Measurements from ENCODE around the gene AP4S1. TPM values are rescaled to one million over a fixed set of nuclear protein-coding genes. Genes with fewer than 3 reads are reported as not detected.

Gene AP4S1
- total RNA-seq, 3 donors from 2014 or later, result 11.5 to 12.8 (median 12.2) TPM

DNA sequence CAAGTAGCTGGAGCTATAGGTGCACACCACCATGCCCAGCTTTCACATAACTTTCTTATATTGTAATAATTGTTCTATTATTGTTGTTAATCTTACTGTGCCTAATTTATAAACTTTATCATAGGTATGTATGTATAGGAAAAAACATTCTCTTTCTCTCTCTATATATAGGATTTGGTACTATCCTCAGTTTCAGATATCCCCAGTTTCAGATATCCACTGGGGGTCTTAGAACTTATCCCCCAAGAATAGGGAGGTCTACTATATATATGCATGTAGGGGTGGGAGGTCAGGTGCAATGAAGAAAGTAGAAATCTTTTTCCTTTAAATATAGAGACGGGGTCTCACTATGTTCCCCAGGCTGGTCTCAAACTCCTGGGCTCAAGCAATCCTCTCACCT lies 71.6 kb downstream of the AP4S1 start:
- H3K27me3 Mint-ChIP-seq (ENCODE audit: low read depth), result no peaks in the 10 kb centered on the region
- peaks cover 26% of the 10 kb centered on the region for H3K36me3 Mint-ChIP-seq (ENCODE audit: insufficient read depth)
- H3K4me1 Mint-ChIP-seq (ENCODE audit: low read depth), result no peaks in the 10 kb centered on the region
- H3K4me3 Mint-ChIP-seq, result no peak overlapping the region
- DNase-seq (no peak), ATAC-seq (no peak)
- no peaks in the 10 kb centered on the region for H3K9me3 Mint-ChIP-seq

DNA sequence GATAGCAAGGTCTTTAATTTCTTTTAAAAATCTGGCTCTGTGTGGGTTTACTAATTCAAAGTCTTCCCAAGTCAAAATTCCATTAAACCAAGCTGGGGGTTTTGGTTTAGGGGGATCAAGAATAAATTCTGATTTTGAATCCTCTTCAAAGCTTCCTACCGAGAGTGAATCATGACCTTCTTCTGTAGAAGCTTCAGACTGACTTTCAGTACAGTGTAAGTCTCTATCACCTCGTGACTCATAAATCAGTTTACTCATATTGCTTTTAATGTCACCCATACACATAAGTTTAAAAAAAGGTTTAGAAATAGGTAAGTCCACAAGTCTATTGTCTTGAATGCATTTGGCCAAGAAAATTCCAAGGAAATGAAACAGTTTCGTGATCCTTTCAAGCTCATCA lies 81.3 kb downstream of the AP4S1 start:
- H3K4me1 Mint-ChIP-seq (ENCODE audit: low read depth), result peaks cover 4% of the 10 kb centered on the region
- H3K9me3 Mint-ChIP-seq, result no peaks in the 10 kb centered on the region

GRCh38 chr14:31109257-31109656 lies 83.8 kb downstream of the AP4S1 start:
- H3K27me3 Mint-ChIP-seq (ENCODE audit: low read depth), result no peaks in the 10 kb centered on the region

More for the DNA sequence above, 81.3 kb downstream of the AP4S1 start:
- DNase-seq, result no peak
- no peak overlapping the region for H3K4me3 Mint-ChIP-seq
- ATAC-seq, result peak; percentile 80 to 82
- no peaks in the 10 kb centered on the region for H3K27me3 Mint-ChIP-seq (ENCODE audit: low read depth)
- peaks cover 49% of the 10 kb centered on the region for H3K36me3 Mint-ChIP-seq (ENCODE audit: insufficient read depth)

GRCh38 chr14:31110872-31111271 lies 85.4 kb downstream of the AP4S1 start:
- Mint-ChIP-seq H3K36me3 (ENCODE audit: insufficient read depth) (peaks cover 32% of the 10 kb centered on the region), H3K4me3 (no peak overlapping the region), H3K27me3 (ENCODE audit: low read depth) (no peaks in the 10 kb centered on the region), H3K9me3 (no peaks in the 10 kb centered on the region), H3K4me1 (ENCODE audit: low read depth) (peaks cover 4% of the 10 kb centered on the region)
- ATAC-seq, result no peak
- no peak for DNase-seq

More at GRCh38 chr14:31109257-31109656, 83.8 kb downstream of the AP4S1 start:
- H3K4me1 Mint-ChIP-seq (ENCODE audit: low read depth), result peaks cover 4% of the 10 kb centered on the region
- H3K4me3 Mint-ChIP-seq, result no peak overlapping the region
- ATAC-seq, result no peak
- H3K9me3 Mint-ChIP-seq, result no peaks in the 10 kb centered on the region
- peaks cover 34% of the 10 kb centered on the region for H3K36me3 Mint-ChIP-seq (ENCODE audit: insufficient read depth)
- DNase-seq, result no peak

DNA sequence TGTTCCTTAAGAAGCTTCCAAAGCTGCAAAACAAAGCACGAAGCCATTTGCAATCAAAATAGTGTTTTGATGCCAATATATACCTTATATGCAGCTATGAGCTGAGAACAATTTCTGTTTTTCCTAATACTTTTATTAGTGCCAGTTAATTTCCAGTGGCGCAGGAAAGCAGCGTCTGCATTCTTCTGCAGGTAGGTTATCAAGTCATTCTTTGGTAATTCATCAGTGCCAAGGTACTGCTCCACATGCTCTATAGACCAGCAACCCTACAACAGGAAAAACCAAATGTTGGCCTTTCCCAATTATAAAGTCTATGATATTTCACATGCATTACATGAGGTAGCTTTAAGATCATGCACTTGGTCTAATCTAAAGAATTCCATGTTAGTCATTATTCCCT lies 88.3 kb downstream of the AP4S1 start:
- no peaks in the 10 kb centered on the region for H3K9me3 Mint-ChIP-seq

GRCh38 chr14:31118892-31119291 lies 93.4 kb downstream of the AP4S1 start:
- no peaks in the 10 kb centered on the region for H3K27me3 Mint-ChIP-seq (ENCODE audit: low read depth)
- ATAC-seq (no peak), DNase-seq (no peak)
- H3K9me3 Mint-ChIP-seq, result no peaks in the 10 kb centered on the region
- no peak overlapping the region for H3K4me3 Mint-ChIP-seq
- peaks cover 11% of the 10 kb centered on the region for H3K4me1 Mint-ChIP-seq (ENCODE audit: low read depth)
- peaks cover 47% of the 10 kb centered on the region for H3K36me3 Mint-ChIP-seq (ENCODE audit: insufficient read depth)

More for the DNA sequence above, 88.3 kb downstream of the AP4S1 start:
- peaks cover 33% of the 10 kb centered on the region for H3K36me3 Mint-ChIP-seq (ENCODE audit: insufficient read depth)
- no peak overlapping the region for H3K4me3 Mint-ChIP-seq
- H3K27me3 Mint-ChIP-seq (ENCODE audit: low read depth), result no peaks in the 10 kb centered on the region
- DNase-seq (no peak), ATAC-seq (no peak)
- H3K4me1 Mint-ChIP-seq (ENCODE audit: low read depth), result no peaks in the 10 kb centered on the region

- Mint-ChIP-seq H3K4me3 (no peak overlapping the region), H3K9me3 (no peaks in the 10 kb centered on the region), H3K4me1 (ENCODE audit: low read depth) (peaks cover 29% of the 10 kb centered on the region), H3K27me3 (ENCODE audit: low read depth) (no peaks in the 10 kb centered on the region), H3K36me3 (ENCODE audit: insufficient read depth) (peaks cover 40% of the 10 kb centered on the region)
- no peak for DNase-seq
- ATAC-seq, result no peak
These were observed 96.7 kb downstream of the AP4S1 start for GRCh38 chr14:31122098-31122611.

- Mint-ChIP-seq H3K4me3 (no peak overlapping the region), H3K4me1 (ENCODE audit: low read depth) (peaks cover 35% of the 10 kb centered on the region), H3K36me3 (ENCODE audit: insufficient read depth) (peaks cover 46% of the 10 kb centered on the region), H3K27me3 (ENCODE audit: low read depth) (no peaks in the 10 kb centered on the region), H3K9me3 (no peaks in the 10 kb centered on the region)
- ATAC-seq (no peak), DNase-seq (no peak)
These were observed 97.5 kb downstream of the AP4S1 start for GRCh38 chr14:31122921-31123320.

GRCh38 chr14:31124197-31124596 lies 98.7 kb downstream of the AP4S1 start:
- H3K4me1 Mint-ChIP-seq (ENCODE audit: low read depth), result peaks cover 47% of the 10 kb centered on the region
- ATAC-seq (peak; percentile 67 to 68), DNase-seq (no peak)
- H3K4me3 Mint-ChIP-seq, result peak overlapping the region; percentile 47
- no peaks in the 10 kb centered on the region for H3K9me3 Mint-ChIP-seq
- H3K27me3 Mint-ChIP-seq (ENCODE audit: low read depth), result no peaks in the 10 kb centered on the region
- peaks cover 53% of the 10 kb centered on the region for H3K36me3 Mint-ChIP-seq (ENCODE audit: insufficient read depth)

DNA sequence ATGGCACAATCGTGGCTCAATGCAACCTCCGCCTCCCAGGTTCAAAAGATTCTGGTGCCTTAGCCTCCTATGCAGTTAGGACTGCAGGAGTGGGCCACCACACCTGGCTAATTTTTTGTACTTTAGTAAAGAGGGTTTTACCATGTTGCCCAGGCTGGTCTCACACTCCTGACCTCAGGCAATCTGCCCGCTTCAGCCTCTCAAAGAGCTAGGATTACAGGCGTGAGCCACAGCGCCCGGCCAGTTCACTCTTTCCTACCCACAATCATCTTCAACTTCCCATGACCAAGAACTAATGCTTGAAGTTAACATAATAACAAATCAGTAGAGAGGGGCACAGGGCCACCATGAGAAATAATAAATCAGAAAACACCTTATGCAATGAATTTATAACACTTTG lies 99.8 kb downstream of the AP4S1 start:
- ATAC-seq, result no peak
- H3K36me3 Mint-ChIP-seq (ENCODE audit: insufficient read depth), result peaks cover 52% of the 10 kb centered on the region
- no peaks in the 10 kb centered on the region for H3K9me3 Mint-ChIP-seq
- no peak overlapping the region for H3K4me3 Mint-ChIP-seq
- peaks cover 50% of the 10 kb centered on the region for H3K4me1 Mint-ChIP-seq (ENCODE audit: low read depth)
- H3K27me3 Mint-ChIP-seq (ENCODE audit: low read depth), result no peaks in the 10 kb centered on the region
- DNase-seq, result no peak

GRCh38 chr14:31126680-31127079 lies 101.2 kb downstream of the AP4S1 start:
- H3K4me1 Mint-ChIP-seq (ENCODE audit: low read depth), result peaks cover 50% of the 10 kb centered on the region
- DNase-seq (no peak), ATAC-seq (no peak)
- no peaks in the 10 kb centered on the region for H3K9me3 Mint-ChIP-seq
- H3K27me3 Mint-ChIP-seq (ENCODE audit: low read depth), result no peaks in the 10 kb centered on the region
- H3K4me3 Mint-ChIP-seq, result no peak overlapping the region
- H3K36me3 Mint-ChIP-seq (ENCODE audit: insufficient read depth), result peaks cover 52% of the 10 kb centered on the region

- Mint-ChIP-seq H3K4me1 (ENCODE audit: low read depth) (peaks cover 50% of the 10 kb centered on the region), H3K4me3 (no peak overlapping the region), H3K9me3 (no peaks in the 10 kb centered on the region), H3K36me3 (ENCODE audit: insufficient read depth) (peaks cover 45% of the 10 kb centered on the region), H3K27me3 (ENCODE audit: low read depth) (no peaks in the 10 kb centered on the region)
- DNase-seq (no peak), ATAC-seq (peak; percentile 90 to 92)
These were observed 102.2 kb downstream of the AP4S1 start for GRCh38 chr14:31127690-31128089.

GRCh38 chr14:31128601-31129526 lies 103.4 kb downstream of the AP4S1 start:
- H3K36me3 Mint-ChIP-seq (ENCODE audit: insufficient read depth), result peaks cover 41% of the 10 kb centered on the region
- no peak for DNase-seq
- no peak for ATAC-seq
- H3K4me1 Mint-ChIP-seq (ENCODE audit: low read depth), result peaks cover 39% of the 10 kb centered on the region
- H3K4me3 Mint-ChIP-seq, result no peak overlapping the region
- no peaks in the 10 kb centered on the region for H3K27me3 Mint-ChIP-seq (ENCODE audit: low read depth)
- H3K9me3 Mint-ChIP-seq, result no peaks in the 10 kb centered on the region

DNA sequence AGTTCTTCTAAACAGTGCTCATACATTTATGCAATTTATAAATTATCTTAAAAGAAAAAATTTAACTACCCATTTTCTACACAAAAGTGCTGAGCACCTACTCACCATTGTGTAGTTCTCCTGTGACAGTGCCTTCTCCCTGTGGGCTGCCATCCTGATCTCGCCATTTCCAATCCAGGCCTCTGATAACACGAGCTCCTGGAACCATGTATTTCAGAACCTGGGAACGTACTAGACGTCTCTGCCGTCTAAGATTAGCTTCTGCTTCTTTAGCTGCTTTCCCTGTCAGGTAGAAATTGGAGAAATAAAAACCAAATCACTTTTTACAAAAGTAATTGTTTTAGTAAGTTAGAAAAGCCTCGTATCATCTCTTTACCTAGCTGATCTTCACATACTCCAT lies 107.7 kb downstream of the AP4S1 start:
- Mint-ChIP-seq H3K4me3 (no peak overlapping the region), H3K9me3 (no peaks in the 10 kb centered on the region), H3K4me1 (ENCODE audit: low read depth) (peaks cover 13% of the 10 kb centered on the region), H3K27me3 (ENCODE audit: low read depth) (no peaks in the 10 kb centered on the region), H3K36me3 (ENCODE audit: insufficient read depth) (peaks cover 36% of the 10 kb centered on the region)
- ATAC-seq, result no peak
- DNase-seq, result no peak

Measured in activated T-cell treated with anti-CD3 and anti-CD28 coated beads, Interleukin-2, amount 50 U/mL, for 4 hours (primary cell).